ENCODE measurements around the gene PLSCR3.

PLSCR3 gene

DNA sequence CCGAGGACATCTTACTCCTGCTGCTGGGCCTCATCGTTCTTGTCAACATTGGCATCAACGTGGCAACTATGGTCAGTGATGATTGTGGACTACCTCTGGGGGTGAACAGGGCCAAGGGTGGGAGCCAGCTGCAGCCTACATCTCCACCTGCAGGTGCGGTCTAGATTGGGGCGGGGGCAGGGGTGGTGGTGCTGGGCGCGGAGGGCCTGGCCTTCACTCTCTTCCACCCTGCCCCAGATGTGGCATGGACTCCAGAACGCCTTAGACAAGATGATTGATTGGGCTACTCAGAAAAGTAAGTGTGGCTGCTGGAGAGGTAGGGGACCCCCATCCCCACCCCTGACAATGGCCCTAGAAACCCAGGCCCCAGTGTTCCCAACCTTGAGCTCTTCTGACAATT is 31.4 kb upstream of the PLSCR3 start:
- H3K36me3 ChIP-seq (ENCODE audit: control insufficient read depth in 1 of 2, insufficient read depth in 2 of 2, low read length in 2 of 2), result no peaks in the 10 kb centered on the region
- H3K27me3 ChIP-seq (ENCODE audit: low read depth, low read length), result no peaks in the 10 kb centered on the region
- H3K27ac ChIP-seq (ENCODE audit: low read length), result no peak overlapping the region
- H3K4me1 ChIP-seq (ENCODE audit: control insufficient read depth in 1 of 2, insufficient read depth in 2 of 2, low read length in 2 of 2), result no peaks in the 10 kb centered on the region
- H3K4me3 ChIP-seq (ENCODE audit: low read depth in 1 of 2, low read length in 2 of 2), result no peak overlapping the region
- no peaks in the 10 kb centered on the region for H3K9me3 ChIP-seq (ENCODE audit: control insufficient read depth in 1 of 2, low read length in 2 of 2)

DNA sequence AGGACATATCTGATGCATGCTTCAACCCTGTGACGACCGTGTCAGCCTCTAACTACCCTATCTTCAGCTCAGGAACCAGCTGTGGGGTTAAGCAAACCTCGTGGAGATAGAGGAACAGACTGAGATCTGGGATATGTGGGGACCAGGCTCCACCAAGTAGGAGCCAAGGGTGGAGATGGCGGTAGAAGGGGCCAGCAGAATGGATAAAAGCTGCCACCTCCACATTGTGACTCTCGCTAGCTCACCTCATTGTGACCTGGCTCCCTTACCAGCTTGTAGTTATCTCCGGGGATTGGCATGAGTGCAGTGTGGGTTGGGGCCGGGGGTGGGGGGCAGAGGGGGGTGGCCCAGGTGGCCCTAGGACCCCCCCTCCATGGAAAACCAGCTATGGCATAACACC is 31.0 kb upstream of the PLSCR3 start, which contains the start of gene SPEM2:
Gene SPEM2, plus strand, starts transcription at position 301 of the 400 bp plus-strand sequence. Its CDS starts 73 bp downstream, at position 374.
- no peaks in the 10 kb centered on the region for H3K9me3 ChIP-seq (ENCODE audit: control insufficient read depth in 1 of 2, low read length in 2 of 2)
- H3K27ac ChIP-seq (ENCODE audit: low read length), result no peak within 1 kb of the TSS
- H3K27me3 ChIP-seq (ENCODE audit: low read depth, low read length), result no peaks in the 10 kb centered on the region
- no peaks in the 10 kb centered on the region for H3K4me1 ChIP-seq (ENCODE audit: control insufficient read depth in 1 of 2, insufficient read depth in 2 of 2, low read length in 2 of 2)
- H3K4me3 ChIP-seq (ENCODE audit: low read depth in 1 of 2, low read length in 2 of 2), result no peak within 1 kb of the TSS
- H3K36me3 ChIP-seq (ENCODE audit: control insufficient read depth in 1 of 2, insufficient read depth in 2 of 2, low read length in 2 of 2), result no peaks in the 10 kb centered on the region

DNA sequence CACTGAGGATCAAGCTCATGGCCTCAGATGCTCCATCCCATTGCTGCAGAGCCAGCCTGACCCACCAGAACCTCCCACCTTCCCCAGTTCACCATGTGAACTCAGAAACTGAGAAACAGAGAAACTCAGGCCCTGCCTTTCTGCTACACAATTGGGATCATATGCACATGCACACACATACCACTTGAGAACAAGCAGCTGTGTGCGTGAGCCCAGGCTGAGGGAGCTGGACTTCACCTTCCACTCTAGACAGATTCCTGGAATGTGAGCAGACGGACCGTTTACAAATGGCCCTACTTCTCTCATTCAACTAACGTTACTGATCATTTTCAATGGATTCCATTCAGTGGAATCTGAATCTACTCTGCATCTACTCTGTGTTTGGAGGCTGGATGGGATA is 29.4 kb upstream of the PLSCR3 start:
- H3K9me3 ChIP-seq (ENCODE audit: control insufficient read depth in 1 of 2, low read length in 2 of 2), result no peaks in the 10 kb centered on the region
- H3K4me3 ChIP-seq (ENCODE audit: low read depth in 1 of 2, low read length in 2 of 2), result no peak overlapping the region
- no peaks in the 10 kb centered on the region for H3K36me3 ChIP-seq (ENCODE audit: control insufficient read depth in 1 of 2, insufficient read depth in 2 of 2, low read length in 2 of 2)
- no peaks in the 10 kb centered on the region for H3K4me1 ChIP-seq (ENCODE audit: control insufficient read depth in 1 of 2, insufficient read depth in 2 of 2, low read length in 2 of 2)
- no peaks in the 10 kb centered on the region for H3K27me3 ChIP-seq (ENCODE audit: low read depth, low read length)
- H3K27ac ChIP-seq (ENCODE audit: low read length), result no peak overlapping the region

DNA sequence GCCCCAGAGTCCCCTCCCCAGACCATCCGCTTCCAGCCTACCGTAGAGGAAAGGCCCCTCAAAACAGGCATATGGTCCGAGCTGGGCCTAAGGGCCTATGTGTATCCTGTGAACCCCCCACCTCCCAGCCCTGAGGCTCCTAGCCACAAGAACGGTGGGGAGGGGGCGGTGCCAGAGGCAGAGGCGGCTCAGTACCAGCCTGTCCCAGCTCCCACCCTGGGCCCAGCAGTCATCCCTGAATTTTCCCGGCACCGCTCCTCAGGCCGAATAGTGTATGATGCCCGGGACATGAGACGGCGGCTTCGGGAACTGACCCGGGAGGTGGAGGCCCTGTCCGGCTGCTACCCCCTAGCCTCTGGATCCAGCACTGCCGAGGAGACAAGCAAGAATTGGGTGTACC is 26.9 kb upstream of the PLSCR3 start:
- no peaks in the 10 kb centered on the region for H3K4me1 ChIP-seq (ENCODE audit: control insufficient read depth in 1 of 2, insufficient read depth in 2 of 2, low read length in 2 of 2)
- no peak overlapping the region for H3K27ac ChIP-seq (ENCODE audit: low read length)
- no peak overlapping the region for H3K4me3 ChIP-seq (ENCODE audit: low read depth in 1 of 2, low read length in 2 of 2)
- no peaks in the 10 kb centered on the region for H3K27me3 ChIP-seq (ENCODE audit: low read depth, low read length)
- peaks cover 0 to 6% of the 10 kb centered on the region in 2 donors for H3K36me3 ChIP-seq (ENCODE audit: control insufficient read depth in 1 of 2, insufficient read depth in 2 of 2, low read length in 2 of 2)
- no peaks in the 10 kb centered on the region for H3K9me3 ChIP-seq (ENCODE audit: control insufficient read depth in 1 of 2, low read length in 2 of 2)

DNA sequence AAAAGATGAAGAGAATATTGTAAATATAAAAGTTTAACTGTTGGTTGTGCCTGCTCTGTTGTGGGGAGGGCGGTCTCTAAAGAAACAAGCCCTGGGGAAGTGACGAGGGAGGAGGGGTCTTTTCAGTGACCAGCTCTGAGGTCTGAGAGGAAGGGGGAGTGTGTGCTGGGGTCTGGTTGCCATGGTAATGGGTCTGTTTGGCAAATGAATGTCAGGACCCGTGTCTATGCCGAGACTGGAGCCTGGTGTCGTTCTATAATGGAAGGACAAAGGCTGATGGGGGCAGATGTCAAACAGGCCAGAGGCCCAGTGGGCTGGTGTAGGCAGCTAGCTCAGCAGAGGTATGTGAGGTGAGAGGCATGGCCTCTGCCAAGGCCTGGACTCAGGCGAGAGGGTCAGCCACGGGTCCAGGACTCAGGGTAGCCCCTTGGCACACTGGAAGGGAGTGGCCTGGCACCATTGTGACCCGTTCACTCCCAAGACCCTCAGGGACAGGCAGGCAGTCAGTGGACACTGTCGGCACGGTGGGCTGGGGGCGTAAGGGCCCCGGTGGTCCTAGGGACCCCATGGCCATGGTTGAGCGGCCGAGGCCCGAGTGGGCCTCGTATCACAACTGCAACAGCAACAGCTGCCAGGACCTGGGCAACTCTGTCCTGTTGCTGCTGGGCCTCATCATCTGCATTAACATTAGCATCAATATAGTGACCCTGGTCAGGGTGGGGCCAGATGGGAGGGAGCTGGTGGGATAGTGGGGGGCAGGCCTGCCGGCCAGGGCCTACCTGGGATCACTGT is 25.7 kb upstream of the PLSCR3 start, which contains the start of gene SPEM1:
Gene SPEM1, plus strand, starts transcription at position 506 of the 792 bp plus-strand sequence. Its CDS starts 61 bp downstream, at position 567.
- no peaks in the 10 kb centered on the region for H3K9me3 ChIP-seq (ENCODE audit: control insufficient read depth in 1 of 2, low read length in 2 of 2)
- no peak within 1 kb of the TSS for H3K27ac ChIP-seq (ENCODE audit: low read length)
- H3K4me3 ChIP-seq (ENCODE audit: low read depth in 1 of 2, low read length in 2 of 2), result no peak within 1 kb of the TSS
- H3K27me3 ChIP-seq (ENCODE audit: low read depth, low read length), result no peaks in the 10 kb centered on the region
- peaks cover 0 to 15% of the 10 kb centered on the region in 2 donors for H3K36me3 ChIP-seq (ENCODE audit: control insufficient read depth in 1 of 2, insufficient read depth in 2 of 2, low read length in 2 of 2)
- H3K4me1 ChIP-seq (ENCODE audit: control insufficient read depth in 1 of 2, insufficient read depth in 2 of 2, low read length in 2 of 2), result no peaks in the 10 kb centered on the region

DNA sequence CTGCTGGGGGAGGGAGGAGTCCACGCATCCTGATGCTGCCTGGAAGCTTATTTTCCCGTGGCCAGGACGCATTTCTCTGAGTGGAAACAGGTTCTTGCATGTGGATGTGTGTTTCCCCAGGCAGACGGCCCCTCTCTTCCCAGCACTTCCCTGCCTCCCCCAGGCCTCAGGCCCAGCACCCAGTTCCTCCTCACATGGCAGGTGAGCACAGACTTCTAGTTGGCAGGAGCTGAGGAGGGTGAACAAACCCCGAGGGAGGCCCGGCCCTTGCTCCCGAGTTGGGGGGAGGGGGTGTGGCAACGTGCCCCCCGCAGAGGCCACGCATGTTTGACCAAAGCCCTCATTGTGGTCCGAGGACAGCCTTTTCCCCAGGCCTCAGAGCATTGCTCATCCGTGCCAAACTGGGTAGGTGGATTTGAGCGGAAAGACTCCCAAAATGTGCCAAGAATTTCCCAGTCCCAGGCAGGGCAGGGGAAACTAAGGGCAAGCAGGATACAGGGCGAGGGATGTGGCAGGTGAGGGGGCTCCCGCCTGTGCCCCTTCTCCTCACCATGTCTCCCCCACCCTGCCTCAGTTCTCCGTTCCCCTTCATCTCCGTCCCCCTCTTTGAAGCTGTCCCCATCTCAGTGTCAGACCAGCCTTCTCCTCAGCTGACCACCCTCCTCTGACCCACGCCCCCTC is 24.3 kb upstream of the PLSCR3 start:
- H3K4me3 ChIP-seq (ENCODE audit: low read depth in 1 of 2, low read length in 2 of 2), result no peak overlapping the region

DNA sequence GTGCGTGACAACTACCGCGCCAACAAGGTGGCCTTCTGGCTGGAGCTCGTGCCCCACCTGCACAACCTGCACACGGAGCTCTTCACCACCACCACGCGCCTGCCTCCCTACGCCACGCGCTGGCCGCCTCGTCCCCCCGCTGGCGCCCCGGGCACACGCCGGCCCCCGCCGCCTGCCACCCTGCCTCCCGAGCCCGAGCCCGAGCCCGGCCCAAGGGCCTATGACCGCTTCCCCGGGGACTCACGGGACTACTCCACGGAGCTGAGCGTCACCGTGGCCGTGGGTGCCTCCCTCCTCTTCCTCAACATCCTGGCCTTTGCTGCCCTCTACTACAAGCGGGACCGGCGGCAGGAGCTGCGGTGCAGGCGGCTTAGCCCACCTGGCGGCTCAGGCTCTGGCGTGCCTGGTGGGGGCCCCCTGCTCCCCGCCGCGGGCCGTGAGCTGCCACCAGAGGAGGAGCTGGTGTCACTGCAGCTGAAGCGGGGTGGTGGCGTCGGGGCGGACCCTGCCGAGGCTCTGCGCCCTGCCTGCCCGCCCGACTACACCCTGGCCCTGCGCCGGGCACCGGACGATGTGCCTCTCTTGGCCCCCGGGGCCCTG is 22.8 kb upstream of the PLSCR3 start:
- H3K9me3 ChIP-seq (ENCODE audit: control insufficient read depth in 1 of 2, low read length in 2 of 2), result no peaks in the 10 kb centered on the region
- no peaks in the 10 kb centered on the region for H3K27me3 ChIP-seq (ENCODE audit: low read depth, low read length)
- H3K4me3 ChIP-seq (ENCODE audit: low read depth in 1 of 2, low read length in 2 of 2), result no peak overlapping the region
- H3K4me1 ChIP-seq (ENCODE audit: control insufficient read depth in 1 of 2, insufficient read depth in 2 of 2, low read length in 2 of 2), result no peaks in the 10 kb centered on the region
- no peak overlapping the region for H3K27ac ChIP-seq (ENCODE audit: low read length)
- H3K36me3 ChIP-seq (ENCODE audit: control insufficient read depth in 1 of 2, insufficient read depth in 2 of 2, low read length in 2 of 2), result peaks cover 0 to 19% of the 10 kb centered on the region in 2 donors

More for the DNA sequence above, 24.3 kb upstream of the PLSCR3 start:
- no peaks in the 10 kb centered on the region for H3K4me1 ChIP-seq (ENCODE audit: control insufficient read depth in 1 of 2, insufficient read depth in 2 of 2, low read length in 2 of 2)
- H3K27me3 ChIP-seq (ENCODE audit: low read depth, low read length), result no peaks in the 10 kb centered on the region
- no peaks in the 10 kb centered on the region for H3K9me3 ChIP-seq (ENCODE audit: control insufficient read depth in 1 of 2, low read length in 2 of 2)
- no peak overlapping the region for H3K27ac ChIP-seq (ENCODE audit: low read length)
- H3K36me3 ChIP-seq (ENCODE audit: control insufficient read depth in 1 of 2, insufficient read depth in 2 of 2, low read length in 2 of 2), result peaks cover 0 to 19% of the 10 kb centered on the region in 2 donors

DNA sequence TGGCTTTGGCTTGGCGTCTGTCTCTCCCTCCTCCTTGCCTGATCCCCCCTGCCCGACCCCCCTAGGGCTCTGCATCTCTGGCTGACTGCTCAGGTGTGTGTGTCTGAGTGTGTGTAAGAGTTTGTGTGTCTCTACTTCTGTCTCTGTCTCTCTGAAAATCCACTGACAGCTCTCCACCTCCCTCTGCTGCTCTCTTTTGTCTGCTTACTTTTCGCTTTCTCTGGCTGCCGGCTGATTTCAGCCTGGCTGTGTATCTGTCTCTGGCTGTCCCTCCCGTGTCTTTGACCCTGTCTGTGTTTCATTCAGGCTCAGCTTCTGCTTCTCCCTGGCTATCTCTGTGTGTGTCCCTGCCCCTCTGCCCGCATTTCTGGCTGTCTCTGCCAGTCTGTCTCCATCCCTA is 22.0 kb upstream of the PLSCR3 start:
- Histone ChIP-seq H3K27ac (ENCODE audit: low read length) (no peak overlapping the region), H3K4me3 (ENCODE audit: low read depth in 1 of 2, low read length in 2 of 2) (no peak overlapping the region), H3K4me1 (ENCODE audit: control insufficient read depth in 1 of 2, insufficient read depth in 2 of 2, low read length in 2 of 2) (no peaks in the 10 kb centered on the region), H3K9me3 (ENCODE audit: control insufficient read depth in 1 of 2, low read length in 2 of 2) (no peaks in the 10 kb centered on the region), H3K36me3 (ENCODE audit: control insufficient read depth in 1 of 2, insufficient read depth in 2 of 2, low read length in 2 of 2) (peaks cover 0 to 19% of the 10 kb centered on the region in 2 donors), H3K27me3 (ENCODE audit: low read depth, low read length) (no peaks in the 10 kb centered on the region)

DNA sequence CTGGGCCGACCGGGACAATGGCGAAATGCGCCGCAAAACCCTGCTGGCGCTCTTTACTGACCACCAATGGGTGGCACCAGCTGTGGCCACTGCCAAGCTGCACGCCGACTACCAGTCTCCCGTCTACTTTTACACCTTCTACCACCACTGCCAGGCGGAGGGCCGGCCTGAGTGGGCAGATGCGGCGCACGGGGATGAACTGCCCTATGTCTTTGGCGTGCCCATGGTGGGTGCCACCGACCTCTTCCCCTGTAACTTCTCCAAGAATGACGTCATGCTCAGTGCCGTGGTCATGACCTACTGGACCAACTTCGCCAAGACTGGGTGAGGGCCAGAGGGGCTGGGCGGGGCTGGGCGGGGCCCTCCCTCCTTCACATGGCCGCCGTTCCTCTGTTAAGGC is 21.5 kb upstream of the PLSCR3 start:
- Histone ChIP-seq H3K4me1 (ENCODE audit: control insufficient read depth in 1 of 2, insufficient read depth in 2 of 2, low read length in 2 of 2) (no peaks in the 10 kb centered on the region), H3K4me3 (ENCODE audit: low read depth in 1 of 2, low read length in 2 of 2) (no peak overlapping the region), H3K36me3 (ENCODE audit: control insufficient read depth in 1 of 2, insufficient read depth in 2 of 2, low read length in 2 of 2) (peaks cover 0 to 19% of the 10 kb centered on the region in 2 donors), H3K27me3 (ENCODE audit: low read depth, low read length) (no peaks in the 10 kb centered on the region), H3K9me3 (ENCODE audit: control insufficient read depth in 1 of 2, low read length in 2 of 2) (no peaks in the 10 kb centered on the region), H3K27ac (ENCODE audit: low read length) (no peak overlapping the region)

DNA sequence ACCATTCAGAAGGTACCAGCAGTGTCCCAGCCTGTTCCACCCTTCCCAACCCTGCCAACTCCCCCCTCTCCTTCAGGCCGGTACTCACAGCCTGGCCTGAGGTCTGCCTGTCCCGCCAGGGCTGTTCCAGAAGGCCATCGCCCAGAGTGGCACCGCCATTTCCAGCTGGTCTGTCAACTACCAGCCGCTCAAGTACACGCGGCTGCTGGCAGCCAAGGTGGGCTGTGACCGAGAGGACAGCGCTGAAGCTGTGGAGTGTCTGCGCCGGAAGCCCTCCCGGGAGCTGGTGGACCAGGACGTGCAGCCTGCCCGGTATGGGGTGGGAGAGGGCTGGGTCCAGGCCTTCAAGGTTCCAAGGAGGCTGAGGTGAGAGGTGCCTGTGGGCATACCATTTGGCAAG is 20.5 kb upstream of the PLSCR3 start:
- H3K27me3 ChIP-seq (ENCODE audit: low read depth, low read length), result no peaks in the 10 kb centered on the region
- no peaks in the 10 kb centered on the region for H3K4me1 ChIP-seq (ENCODE audit: control insufficient read depth in 1 of 2, insufficient read depth in 2 of 2, low read length in 2 of 2)
- H3K36me3 ChIP-seq (ENCODE audit: control insufficient read depth in 1 of 2, insufficient read depth in 2 of 2, low read length in 2 of 2), result peaks cover 0 to 24% of the 10 kb centered on the region in 2 donors
- H3K9me3 ChIP-seq (ENCODE audit: control insufficient read depth in 1 of 2, low read length in 2 of 2), result no peaks in the 10 kb centered on the region
- H3K27ac ChIP-seq (ENCODE audit: low read length), result no peak overlapping the region
- no peak overlapping the region for H3K4me3 ChIP-seq (ENCODE audit: low read depth in 1 of 2, low read length in 2 of 2)

DNA sequence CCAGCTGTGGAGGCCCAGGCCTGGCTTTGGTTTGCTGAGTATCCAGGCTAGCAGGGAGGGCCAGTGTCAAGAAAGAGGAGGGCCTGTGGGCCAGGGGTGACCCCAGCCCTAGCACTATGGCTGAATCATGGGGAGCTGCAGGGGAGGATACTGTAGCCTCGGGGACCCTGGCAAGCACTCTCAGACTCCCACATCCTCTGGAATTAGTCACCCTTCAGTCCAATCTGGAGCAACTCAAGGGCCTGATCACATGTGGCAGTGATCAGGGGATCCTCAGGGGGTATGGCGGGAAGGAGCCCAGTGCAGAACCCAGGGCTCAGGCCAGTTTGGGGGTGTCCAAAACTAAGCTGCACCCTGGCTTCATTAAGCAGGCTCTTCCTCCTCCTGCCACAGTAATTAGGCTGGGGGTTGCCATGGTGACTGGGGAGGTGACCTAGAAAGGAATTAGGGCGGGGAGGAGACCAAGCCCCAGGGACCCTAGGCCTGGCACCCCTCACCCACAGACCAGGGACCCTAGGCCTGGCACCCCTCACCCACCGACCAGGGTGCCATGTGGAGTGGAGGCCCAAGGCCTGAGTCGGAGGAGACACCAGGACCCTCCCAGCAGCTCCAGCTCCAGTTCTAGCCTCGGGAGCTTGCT is 19.1 kb upstream of the PLSCR3 start:
- Histone ChIP-seq H3K4me1 (ENCODE audit: control insufficient read depth in 1 of 2, insufficient read depth in 2 of 2, low read length in 2 of 2) (no peaks in the 10 kb centered on the region), H3K9me3 (ENCODE audit: control insufficient read depth in 1 of 2, low read length in 2 of 2) (no peaks in the 10 kb centered on the region), H3K27me3 (ENCODE audit: low read depth, low read length) (no peaks in the 10 kb centered on the region), H3K4me3 (ENCODE audit: low read depth in 1 of 2, low read length in 2 of 2) (no peak overlapping the region), H3K27ac (ENCODE audit: low read length) (no peak overlapping the region), H3K36me3 (ENCODE audit: control insufficient read depth in 1 of 2, insufficient read depth in 2 of 2, low read length in 2 of 2) (peaks cover 6 to 35% of the 10 kb centered on the region in 2 donors)
